OCI-LY1 (cell line): ENCODE data around the gene DESI2.

Source experiments
- CTCF ChIP-seq: fragments of 200-600 bp; sonication (generic), shearing (Covaris generic); IDR thresholded peaks from 2 replicates; pipeline ENCODE4 v1.5.1; 2017; ENCODE audit warnings: mild to moderate bottlenecking, antibody characterized with exemption, low read length, moderate library complexity, mixed read lengths
- EZH2 ChIP-seq: fragments of 200-600 bp; sonication (generic), shearing (Covaris generic); IDR thresholded peaks from 2 replicates; pipeline ENCODE4 v1.8.0; 2017; ENCODE audit warnings: borderline replicate concordance, mixed run types, mild to moderate bottlenecking, antibody characterized with exemption, low read length, moderate library complexity, mixed read lengths

- TF ChIP-seq CTCF (no peak), EZH2 (no peak)
These were observed 60.4 kb downstream of the DESI2 start for GRCh38 chr1:244713332-244713731.
